ENCODE measurements around the gene CDK14.
"Not testable (repeated sequence)": the region's sequence is repeated elsewhere in the genome, so short reads cannot be mapped to it uniquely, and the experiment has no call there.

CDK14 gene

DNA sequence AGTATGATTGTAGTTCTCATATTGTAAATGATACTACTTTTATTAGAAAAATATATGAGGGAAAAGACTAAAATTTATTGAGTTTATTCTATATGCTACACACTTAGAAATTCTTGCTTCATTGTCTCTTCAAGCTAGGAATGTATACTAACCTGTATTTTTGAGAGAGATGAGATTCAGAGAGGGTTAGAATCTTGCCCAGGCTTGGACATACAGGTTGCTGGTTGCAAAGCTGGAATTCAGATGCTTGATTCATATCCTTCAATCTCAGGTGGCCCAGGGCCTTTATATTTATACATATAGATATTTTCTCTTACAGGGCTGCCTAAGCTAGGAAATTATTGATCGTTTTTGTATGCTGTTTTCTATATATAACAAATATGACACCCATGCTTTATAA, 324.2 kb downstream of the CDK14 start:
- H3K4me3 ChIP-seq (ENCODE audit: low read depth in 1 of 2, low read length in 1 of 2): no peak overlapping the region
- H3K9me3 ChIP-seq: no peaks in the 10 kb centered on the region
- H3K27me3 ChIP-seq: no peaks in the 10 kb centered on the region
- no peaks in the 10 kb centered on the region for H3K4me1 ChIP-seq (ENCODE audit: control insufficient read depth in 1 of 2, insufficient read depth in 1 of 2, low read depth in 1 of 2, low read length in 1 of 2)
- TF ChIP-seq, protein P1, sequence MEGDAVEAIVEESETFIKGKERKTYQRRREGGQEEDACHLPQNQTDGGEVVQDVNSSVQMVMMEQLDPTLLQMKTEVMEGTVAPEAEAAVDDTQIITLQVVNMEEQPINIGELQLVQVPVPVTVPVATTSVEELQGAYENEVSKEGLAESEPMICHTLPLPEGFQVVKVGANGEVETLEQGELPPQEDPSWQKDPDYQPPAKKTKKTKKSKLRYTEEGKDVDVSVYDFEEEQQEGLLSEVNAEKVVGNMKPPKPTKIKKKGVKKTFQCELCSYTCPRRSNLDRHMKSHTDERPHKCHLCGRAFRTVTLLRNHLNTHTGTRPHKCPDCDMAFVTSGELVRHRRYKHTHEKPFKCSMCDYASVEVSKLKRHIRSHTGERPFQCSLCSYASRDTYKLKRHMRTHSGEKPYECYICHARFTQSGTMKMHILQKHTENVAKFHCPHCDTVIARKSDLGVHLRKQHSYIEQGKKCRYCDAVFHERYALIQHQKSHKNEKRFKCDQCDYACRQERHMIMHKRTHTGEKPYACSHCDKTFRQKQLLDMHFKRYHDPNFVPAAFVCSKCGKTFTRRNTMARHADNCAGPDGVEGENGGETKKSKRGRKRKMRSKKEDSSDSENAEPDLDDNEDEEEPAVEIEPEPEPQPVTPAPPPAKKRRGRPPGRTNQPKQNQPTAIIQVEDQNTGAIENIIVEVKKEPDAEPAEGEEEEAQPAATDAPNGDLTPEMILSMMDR (IDR thresholded peaks at IDR 0.05): no peak
- no peaks in the 10 kb centered on the region for H3K36me3 ChIP-seq
- no peak overlapping the region for H3K27ac ChIP-seq

DNA sequence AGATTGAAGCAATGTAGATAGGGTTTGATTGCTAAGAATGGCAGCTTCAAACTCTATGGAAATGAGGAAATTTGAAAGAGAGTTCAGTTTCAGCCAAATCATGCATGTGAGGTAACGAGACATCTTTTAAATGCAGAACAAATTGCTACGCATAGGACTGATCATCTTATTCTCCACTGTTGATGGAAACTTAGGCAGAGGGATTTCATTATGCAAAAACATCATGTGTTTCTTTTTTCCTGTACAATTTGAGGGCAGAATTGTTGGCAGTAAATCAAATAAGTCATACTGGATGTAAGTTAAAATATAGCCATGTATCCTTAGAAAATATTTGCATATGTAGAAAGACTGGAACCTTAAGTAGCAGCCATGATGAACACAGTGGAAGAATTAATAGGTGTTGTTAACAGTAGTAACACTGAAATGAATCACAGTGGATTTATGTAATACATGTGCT, 327.4 kb downstream of the CDK14 start:
- Histone ChIP-seq H3K9me3 (no peaks in the 10 kb centered on the region), H3K27me3 (no peaks in the 10 kb centered on the region), H3K4me3 (ENCODE audit: low read depth in 1 of 2, low read length in 1 of 2) (no peak overlapping the region), H3K36me3 (no peaks in the 10 kb centered on the region), H3K27ac (no peak overlapping the region), H3K4me1 (ENCODE audit: control insufficient read depth in 1 of 2, insufficient read depth in 1 of 2, low read depth in 1 of 2, low read length in 1 of 2) (no peaks in the 10 kb centered on the region)
- TF ChIP-seq, protein P1 (IDR thresholded peaks at IDR 0.05): no peak

- not testable (repeated sequence) for H3K27ac ChIP-seq; H3K27me3 ChIP-seq; H3K4me1 ChIP-seq (ENCODE audit: control insufficient read depth in 1 of 2, insufficient read depth in 1 of 2, low read depth in 1 of 2, low read length in 1 of 2); H3K9me3 ChIP-seq; H3K36me3 ChIP-seq; H3K4me3 ChIP-seq (ENCODE audit: low read depth in 1 of 2, low read length in 1 of 2)
These were observed 332.7 kb downstream of the CDK14 start for GRCh38 chr7:90928700-90929424.

DNA sequence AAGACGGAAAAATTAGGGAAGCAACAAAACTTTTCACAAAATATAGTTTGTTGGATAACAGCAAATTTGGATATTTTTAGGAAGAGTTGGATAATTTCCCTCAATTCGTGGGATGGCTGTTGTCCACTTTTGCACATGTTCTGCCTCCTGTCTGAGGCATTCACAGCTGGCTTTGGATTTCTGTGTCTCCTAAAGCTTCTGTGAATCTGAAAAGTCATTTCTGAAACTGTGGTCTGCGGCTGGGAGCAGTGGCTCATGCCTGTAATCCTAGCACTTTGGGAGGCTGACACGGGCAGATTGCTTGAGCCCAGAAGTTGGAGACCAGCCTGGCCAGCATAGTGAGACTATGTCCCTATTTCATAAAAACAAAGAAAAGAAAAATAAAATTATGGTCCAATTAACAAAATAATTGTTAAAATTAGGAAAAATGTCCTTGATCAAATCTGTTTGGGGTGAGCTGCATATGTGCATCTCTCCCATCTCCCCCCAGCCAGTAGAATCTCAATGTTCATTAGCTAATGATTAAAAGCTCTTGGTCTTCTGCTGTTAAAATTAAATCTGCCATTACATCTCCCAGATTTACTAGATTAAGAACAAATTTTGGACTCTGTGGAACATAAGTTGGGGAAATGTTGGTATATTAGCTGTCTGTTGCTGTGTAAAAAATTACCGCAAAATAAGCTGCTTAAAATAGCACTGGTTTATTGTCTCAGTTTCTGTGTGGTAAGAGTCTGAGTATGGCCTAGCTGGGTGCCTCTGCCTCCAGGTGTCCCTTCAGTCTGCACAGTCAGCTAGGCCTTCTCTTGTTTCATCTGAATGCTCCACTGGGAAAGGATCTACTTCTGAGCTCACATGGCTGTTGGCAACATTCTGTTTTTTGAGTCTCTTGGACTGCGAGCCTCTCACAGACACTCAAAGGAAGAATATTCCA, 336.1 kb downstream of the CDK14 start:
- H3K4me1 ChIP-seq (ENCODE audit: control insufficient read depth in 1 of 2, insufficient read depth in 1 of 2, low read depth in 1 of 2, low read length in 1 of 2): no peaks in the 10 kb centered on the region
- TF ChIP-seq, protein P1 (IDR thresholded peaks at IDR 0.05): no peak
- no peak overlapping the region for H3K27ac ChIP-seq
- H3K36me3 ChIP-seq: no peaks in the 10 kb centered on the region
- H3K4me3 ChIP-seq (ENCODE audit: low read depth in 1 of 2, low read length in 1 of 2): no peak overlapping the region
- no peaks in the 10 kb centered on the region for H3K9me3 ChIP-seq
- no peaks in the 10 kb centered on the region for H3K27me3 ChIP-seq

- Histone ChIP-seq H3K36me3 (no peaks in the 10 kb centered on the region), H3K4me3 (ENCODE audit: low read depth in 1 of 2, low read length in 1 of 2) (no peak overlapping the region), H3K27me3 (no peaks in the 10 kb centered on the region), H3K4me1 (ENCODE audit: control insufficient read depth in 1 of 2, insufficient read depth in 1 of 2, low read depth in 1 of 2, low read length in 1 of 2) (no peaks in the 10 kb centered on the region), H3K27ac (no peak overlapping the region), H3K9me3 (no peaks in the 10 kb centered on the region)
- TF ChIP-seq, protein P1 (IDR thresholded peaks at IDR 0.05): no peak
These were observed 336.9 kb downstream of the CDK14 start for GRCh38 chr7:90933041-90933440.

DNA sequence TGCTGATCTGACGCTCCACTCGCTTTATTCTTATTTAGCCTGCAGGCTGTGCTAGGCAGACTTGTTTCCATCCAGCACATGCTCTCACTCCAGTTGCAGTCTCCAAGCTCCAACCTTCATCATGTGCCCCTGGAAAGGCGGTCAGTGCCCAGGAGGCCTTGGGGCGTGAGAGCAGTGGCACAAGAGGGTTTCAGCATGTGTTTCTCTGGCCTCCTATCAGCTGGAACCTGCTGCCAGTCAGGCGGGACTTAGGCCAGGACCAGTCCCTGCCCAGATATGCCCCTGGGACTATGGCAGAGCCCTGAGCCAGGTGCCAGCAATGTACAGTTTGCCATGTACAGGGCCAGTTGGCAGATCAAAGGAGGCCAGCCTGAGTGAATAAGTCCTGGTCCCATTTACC, 337.9 kb downstream of the CDK14 start:
- H3K27ac ChIP-seq: no peak overlapping the region
- H3K4me1 ChIP-seq (ENCODE audit: control insufficient read depth in 1 of 2, insufficient read depth in 1 of 2, low read depth in 1 of 2, low read length in 1 of 2): no peaks in the 10 kb centered on the region
- TF ChIP-seq, protein P1 (IDR thresholded peaks at IDR 0.05): no peak
- H3K27me3 ChIP-seq: no peaks in the 10 kb centered on the region
- no peak overlapping the region for H3K4me3 ChIP-seq (ENCODE audit: low read depth in 1 of 2, low read length in 1 of 2)
- no peaks in the 10 kb centered on the region for H3K36me3 ChIP-seq
- no peaks in the 10 kb centered on the region for H3K9me3 ChIP-seq

Measured in neutrophil (primary cell).